ENCODE results near the gene SCAMP4. TPM values are rescaled to one million over a fixed set of nuclear protein-coding genes. Genes with fewer than 3 reads are reported as not detected.

The SCAMP4 gene
- total RNA-seq, 1 experiment from 2014 or later: 81.3 TPM

DNA sequence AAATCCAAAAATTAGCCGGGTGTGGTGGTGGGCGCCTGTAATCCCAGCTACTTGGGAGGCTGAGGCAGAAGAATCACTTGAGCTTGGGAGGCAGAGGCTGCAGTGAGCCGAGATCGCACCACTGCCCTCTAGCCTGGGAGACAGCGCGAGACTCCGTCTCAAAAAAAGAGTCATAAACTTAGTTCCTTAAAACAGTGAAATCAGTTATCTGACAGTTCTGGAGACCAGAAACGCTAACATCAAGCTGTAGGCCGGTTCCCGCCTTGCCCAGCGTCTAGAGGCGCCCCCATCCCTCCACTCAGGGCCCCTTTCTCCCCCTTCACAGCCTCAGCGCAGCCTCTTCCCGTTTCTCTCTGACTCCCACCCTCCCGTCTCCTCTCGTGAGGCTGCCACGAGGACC lies 11.9 kb downstream of the SCAMP4 start (continued):
- TF ChIP-seq, protein P1, sequence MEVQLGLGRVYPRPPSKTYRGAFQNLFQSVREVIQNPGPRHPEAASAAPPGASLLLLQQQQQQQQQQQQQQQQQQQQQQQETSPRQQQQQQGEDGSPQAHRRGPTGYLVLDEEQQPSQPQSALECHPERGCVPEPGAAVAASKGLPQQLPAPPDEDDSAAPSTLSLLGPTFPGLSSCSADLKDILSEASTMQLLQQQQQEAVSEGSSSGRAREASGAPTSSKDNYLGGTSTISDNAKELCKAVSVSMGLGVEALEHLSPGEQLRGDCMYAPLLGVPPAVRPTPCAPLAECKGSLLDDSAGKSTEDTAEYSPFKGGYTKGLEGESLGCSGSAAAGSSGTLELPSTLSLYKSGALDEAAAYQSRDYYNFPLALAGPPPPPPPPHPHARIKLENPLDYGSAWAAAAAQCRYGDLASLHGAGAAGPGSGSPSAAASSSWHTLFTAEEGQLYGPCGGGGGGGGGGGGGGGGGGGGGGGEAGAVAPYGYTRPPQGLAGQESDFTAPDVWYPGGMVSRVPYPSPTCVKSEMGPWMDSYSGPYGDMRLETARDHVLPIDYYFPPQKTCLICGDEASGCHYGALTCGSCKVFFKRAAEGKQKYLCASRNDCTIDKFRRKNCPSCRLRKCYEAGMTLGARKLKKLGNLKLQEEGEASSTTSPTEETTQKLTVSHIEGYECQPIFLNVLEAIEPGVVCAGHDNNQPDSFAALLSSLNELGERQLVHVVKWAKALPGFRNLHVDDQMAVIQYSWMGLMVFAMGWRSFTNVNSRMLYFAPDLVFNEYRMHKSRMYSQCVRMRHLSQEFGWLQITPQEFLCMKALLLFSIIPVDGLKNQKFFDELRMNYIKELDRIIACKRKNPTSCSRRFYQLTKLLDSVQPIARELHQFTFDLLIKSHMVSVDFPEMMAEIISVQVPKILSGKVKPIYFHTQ (CRISPR knock-in tag; IDR thresholded peaks at IDR 0.05): no peak
- TF ChIP-seq, protein P2, sequence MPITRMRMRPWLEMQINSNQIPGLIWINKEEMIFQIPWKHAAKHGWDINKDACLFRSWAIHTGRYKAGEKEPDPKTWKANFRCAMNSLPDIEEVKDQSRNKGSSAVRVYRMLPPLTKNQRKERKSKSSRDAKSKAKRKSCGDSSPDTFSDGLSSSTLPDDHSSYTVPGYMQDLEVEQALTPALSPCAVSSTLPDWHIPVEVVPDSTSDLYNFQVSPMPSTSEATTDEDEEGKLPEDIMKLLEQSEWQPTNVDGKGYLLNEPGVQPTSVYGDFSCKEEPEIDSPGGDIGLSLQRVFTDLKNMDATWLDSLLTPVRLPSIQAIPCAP (CRISPR knock-in tag; IDR thresholded peaks at IDR 0.05): no peak
- TF ChIP-seq, protein P3, sequence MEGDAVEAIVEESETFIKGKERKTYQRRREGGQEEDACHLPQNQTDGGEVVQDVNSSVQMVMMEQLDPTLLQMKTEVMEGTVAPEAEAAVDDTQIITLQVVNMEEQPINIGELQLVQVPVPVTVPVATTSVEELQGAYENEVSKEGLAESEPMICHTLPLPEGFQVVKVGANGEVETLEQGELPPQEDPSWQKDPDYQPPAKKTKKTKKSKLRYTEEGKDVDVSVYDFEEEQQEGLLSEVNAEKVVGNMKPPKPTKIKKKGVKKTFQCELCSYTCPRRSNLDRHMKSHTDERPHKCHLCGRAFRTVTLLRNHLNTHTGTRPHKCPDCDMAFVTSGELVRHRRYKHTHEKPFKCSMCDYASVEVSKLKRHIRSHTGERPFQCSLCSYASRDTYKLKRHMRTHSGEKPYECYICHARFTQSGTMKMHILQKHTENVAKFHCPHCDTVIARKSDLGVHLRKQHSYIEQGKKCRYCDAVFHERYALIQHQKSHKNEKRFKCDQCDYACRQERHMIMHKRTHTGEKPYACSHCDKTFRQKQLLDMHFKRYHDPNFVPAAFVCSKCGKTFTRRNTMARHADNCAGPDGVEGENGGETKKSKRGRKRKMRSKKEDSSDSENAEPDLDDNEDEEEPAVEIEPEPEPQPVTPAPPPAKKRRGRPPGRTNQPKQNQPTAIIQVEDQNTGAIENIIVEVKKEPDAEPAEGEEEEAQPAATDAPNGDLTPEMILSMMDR (IDR thresholded peaks at IDR 0.05): no peak
- TF ChIP-seq, protein P4, sequence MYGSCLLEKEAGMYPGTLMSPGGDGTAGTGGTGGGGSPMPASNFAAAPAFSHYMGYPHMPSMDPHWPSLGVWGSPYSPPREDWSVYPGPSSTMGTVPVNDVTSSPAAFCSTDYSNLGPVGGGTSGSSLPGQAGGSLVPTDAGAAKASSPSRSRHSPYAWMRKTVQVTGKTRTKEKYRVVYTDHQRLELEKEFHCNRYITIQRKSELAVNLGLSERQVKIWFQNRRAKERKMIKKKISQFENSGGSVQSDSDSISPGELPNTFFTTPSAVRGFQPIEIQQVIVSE (CRISPR knock-in tag; IDR thresholded peaks at IDR 0.05; ENCODE audit: borderline replicate concordance): no peak
- no peak for TF ChIP-seq GRHL2 (CRISPR knock-in tag; IDR thresholded peaks at IDR 0.05; ENCODE audit: insufficient replicate concordance, severe bottlenecking)
- TF ChIP-seq, protein P5, sequence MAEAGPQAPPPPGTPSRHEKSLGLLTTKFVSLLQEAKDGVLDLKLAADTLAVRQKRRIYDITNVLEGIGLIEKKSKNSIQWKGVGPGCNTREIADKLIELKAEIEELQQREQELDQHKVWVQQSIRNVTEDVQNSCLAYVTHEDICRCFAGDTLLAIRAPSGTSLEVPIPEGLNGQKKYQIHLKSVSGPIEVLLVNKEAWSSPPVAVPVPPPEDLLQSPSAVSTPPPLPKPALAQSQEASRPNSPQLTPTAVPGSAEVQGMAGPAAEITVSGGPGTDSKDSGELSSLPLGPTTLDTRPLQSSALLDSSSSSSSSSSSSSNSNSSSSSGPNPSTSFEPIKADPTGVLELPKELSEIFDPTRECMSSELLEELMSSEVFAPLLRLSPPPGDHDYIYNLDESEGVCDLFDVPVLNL (CRISPR knock-in tag; IDR thresholded peaks at IDR 0.05; ENCODE audit: borderline replicate concordance, low read depth): no peak
- TF ChIP-seq, protein P6, sequence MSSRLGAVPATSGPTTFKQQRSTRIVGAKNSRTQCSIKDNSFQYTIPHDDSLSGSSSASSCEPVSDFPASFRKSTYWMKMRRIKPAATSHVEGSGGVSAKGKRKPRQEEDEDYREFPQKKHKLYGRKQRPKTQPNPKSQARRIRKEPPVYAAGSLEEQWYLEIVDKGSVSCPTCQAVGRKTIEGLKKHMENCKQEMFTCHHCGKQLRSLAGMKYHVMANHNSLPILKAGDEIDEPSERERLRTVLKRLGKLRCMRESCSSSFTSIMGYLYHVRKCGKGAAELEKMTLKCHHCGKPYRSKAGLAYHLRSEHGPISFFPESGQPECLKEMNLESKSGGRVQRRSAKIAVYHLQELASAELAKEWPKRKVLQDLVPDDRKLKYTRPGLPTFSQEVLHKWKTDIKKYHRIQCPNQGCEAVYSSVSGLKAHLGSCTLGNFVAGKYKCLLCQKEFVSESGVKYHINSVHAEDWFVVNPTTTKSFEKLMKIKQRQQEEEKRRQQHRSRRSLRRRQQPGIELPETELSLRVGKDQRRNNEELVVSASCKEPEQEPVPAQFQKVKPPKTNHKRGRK (CRISPR knock-in tag; IDR thresholded peaks at IDR 0.05; ENCODE audit: borderline replicate concordance): no peak
- TF ChIP-seq CBFB (CRISPR knock-in tag; IDR thresholded peaks at IDR 0.05; ENCODE audit: low read depth): no peak
- TF ChIP-seq, protein P7, sequence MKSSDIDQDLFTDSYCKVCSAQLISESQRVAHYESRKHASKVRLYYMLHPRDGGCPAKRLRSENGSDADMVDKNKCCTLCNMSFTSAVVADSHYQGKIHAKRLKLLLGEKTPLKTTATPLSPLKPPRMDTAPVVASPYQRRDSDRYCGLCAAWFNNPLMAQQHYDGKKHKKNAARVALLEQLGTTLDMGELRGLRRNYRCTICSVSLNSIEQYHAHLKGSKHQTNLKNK (CRISPR knock-in tag; IDR thresholded peaks at IDR 0.05): no peak

DNA sequence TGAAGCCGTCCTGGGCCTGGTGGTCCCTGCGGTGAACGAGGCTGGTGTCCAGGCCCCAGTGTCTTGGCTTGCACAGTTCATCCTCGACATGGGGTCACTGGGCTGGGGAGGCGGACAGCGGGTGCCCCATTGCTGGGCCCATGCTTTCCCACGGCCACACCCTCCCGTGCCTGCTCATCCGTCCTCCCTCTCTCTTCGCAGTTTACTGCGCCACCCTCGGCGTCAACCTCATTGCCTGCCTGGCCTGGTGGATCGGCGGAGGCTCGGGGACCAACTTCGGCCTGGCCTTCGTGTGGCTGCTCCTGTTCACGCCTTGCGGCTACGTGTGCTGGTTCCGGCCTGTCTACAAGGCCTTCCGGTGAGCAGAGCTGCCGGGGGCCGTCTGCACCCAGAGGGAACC lies 12.7 kb downstream of the SCAMP4 start:
- Mint-ChIP-seq H3K36me3 (peaks cover 33% of the 10 kb centered on the region), H3K27me3 (ENCODE audit: low read depth) (no peaks in the 10 kb centered on the region), H3K9me3 (no peaks in the 10 kb centered on the region), H3K4me3 (no peak overlapping the region), H3K27ac (no peak overlapping the region), H3K4me1 (no peaks in the 10 kb centered on the region)
- CTCF ChIA-PET: interaction anchor here (0.9 kb wide), 1 partner anchor 98 kb away, joined by 3 read pairs; the partner anchor contains the start of gene BTBD2
- DNase-seq (ENCODE audit: low spot score) (no peak), ATAC-seq (no peak)
- POLR2A ChIA-PET: no interaction called here
- TF ChIP-seq GABPB1 (CRISPR knock-in tag; IDR thresholded peaks at IDR 0.05) (no peak), ZNF423 (CRISPR knock-in tag; IDR thresholded peaks at IDR 0.05) (no peak), PRRX2 (CRISPR knock-in tag; IDR thresholded peaks at IDR 0.05) (no peak), SMAD3 (CRISPR knock-in tag; IDR thresholded peaks at IDR 0.05; ENCODE audit: borderline replicate concordance) (no peak), ZNF396 (CRISPR knock-in tag; IDR thresholded peaks at IDR 0.05; ENCODE audit: borderline replicate concordance) (no peak), ZNF138 (CRISPR knock-in tag; conservative IDR thresholded peaks at IDR 0.05) (no peak)
- TF ChIP-seq, protein P5 (CRISPR knock-in tag; IDR thresholded peaks at IDR 0.05; ENCODE audit: borderline replicate concordance, low read depth): no peak
- TF ChIP-seq, protein P7 (CRISPR knock-in tag; IDR thresholded peaks at IDR 0.05): no peak
- TF ChIP-seq, protein P8, sequence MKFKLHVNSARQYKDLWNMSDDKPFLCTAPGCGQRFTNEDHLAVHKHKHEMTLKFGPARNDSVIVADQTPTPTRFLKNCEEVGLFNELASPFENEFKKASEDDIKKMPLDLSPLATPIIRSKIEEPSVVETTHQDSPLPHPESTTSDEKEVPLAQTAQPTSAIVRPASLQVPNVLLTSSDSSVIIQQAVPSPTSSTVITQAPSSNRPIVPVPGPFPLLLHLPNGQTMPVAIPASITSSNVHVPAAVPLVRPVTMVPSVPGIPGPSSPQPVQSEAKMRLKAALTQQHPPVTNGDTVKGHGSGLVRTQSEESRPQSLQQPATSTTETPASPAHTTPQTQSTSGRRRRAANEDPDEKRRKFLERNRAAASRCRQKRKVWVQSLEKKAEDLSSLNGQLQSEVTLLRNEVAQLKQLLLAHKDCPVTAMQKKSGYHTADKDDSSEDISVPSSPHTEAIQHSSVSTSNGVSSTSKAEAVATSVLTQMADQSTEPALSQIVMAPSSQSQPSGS (CRISPR knock-in tag; IDR thresholded peaks at IDR 0.05; ENCODE audit: borderline replicate concordance, low read depth): no peak
- TF ChIP-seq, protein P9, sequence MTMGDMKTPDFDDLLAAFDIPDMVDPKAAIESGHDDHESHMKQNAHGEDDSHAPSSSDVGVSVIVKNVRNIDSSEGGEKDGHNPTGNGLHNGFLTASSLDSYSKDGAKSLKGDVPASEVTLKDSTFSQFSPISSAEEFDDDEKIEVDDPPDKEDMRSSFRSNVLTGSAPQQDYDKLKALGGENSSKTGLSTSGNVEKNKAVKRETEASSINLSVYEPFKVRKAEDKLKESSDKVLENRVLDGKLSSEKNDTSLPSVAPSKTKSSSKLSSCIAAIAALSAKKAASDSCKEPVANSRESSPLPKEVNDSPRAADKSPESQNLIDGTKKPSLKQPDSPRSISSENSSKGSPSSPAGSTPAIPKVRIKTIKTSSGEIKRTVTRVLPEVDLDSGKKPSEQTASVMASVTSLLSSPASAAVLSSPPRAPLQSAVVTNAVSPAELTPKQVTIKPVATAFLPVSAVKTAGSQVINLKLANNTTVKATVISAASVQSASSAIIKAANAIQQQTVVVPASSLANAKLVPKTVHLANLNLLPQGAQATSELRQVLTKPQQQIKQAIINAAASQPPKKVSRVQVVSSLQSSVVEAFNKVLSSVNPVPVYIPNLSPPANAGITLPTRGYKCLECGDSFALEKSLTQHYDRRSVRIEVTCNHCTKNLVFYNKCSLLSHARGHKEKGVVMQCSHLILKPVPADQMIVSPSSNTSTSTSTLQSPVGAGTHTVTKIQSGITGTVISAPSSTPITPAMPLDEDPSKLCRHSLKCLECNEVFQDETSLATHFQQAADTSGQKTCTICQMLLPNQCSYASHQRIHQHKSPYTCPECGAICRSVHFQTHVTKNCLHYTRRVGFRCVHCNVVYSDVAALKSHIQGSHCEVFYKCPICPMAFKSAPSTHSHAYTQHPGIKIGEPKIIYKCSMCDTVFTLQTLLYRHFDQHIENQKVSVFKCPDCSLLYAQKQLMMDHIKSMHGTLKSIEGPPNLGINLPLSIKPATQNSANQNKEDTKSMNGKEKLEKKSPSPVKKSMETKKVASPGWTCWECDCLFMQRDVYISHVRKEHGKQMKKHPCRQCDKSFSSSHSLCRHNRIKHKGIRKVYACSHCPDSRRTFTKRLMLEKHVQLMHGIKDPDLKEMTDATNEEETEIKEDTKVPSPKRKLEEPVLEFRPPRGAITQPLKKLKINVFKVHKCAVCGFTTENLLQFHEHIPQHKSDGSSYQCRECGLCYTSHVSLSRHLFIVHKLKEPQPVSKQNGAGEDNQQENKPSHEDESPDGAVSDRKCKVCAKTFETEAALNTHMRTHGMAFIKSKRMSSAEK (CRISPR knock-in tag; IDR thresholded peaks at IDR 0.05; ENCODE audit: borderline replicate concordance): no peak
